Karpas-422 (cell line): ENCODE results near the gene DDX55. TPM values are rescaled to one million over a fixed set of nuclear protein-coding genes. Genes with fewer than 3 reads are reported as not detected.
A peak's percentile ranks its signal among the peaks of the same experiment; 100 is the strongest.
"Not testable (repeated sequence)": the region's sequence is repeated elsewhere in the genome, so short reads cannot be mapped to it uniquely, and the experiment has no call there.

Source experiments
- DNase-seq: peaks from one replicate; pipeline ENCODE4 v3.0.0-alpha.2; 2015
- H2AFZ ChIP-seq: fragments of 200-600 bp; sonication (generic); 2 replicates; pipeline ENCODE4 v1.6.1; 2014; ENCODE audit warnings: antibody characterized with exemption, low read length, mixed read lengths
- H3K27ac ChIP-seq: fragments of 200-600 bp; sonication (generic); 2 replicates; pipeline ENCODE4 v1.5.1; 2014; ENCODE audit warnings: mild to moderate bottlenecking, low read length, moderate library complexity
- H3K27me3 ChIP-seq: fragments of 200-600 bp; sonication (generic); 2 replicates; pipeline ENCODE4 v1.6.1; 2014; ENCODE audit warnings: low read length, mixed read lengths
- H3K36me3 ChIP-seq: fragments of 200-600 bp; sonication (generic); 2 replicates; pipeline ENCODE4 v1.6.1; 2014; ENCODE audit warnings: low read length, mixed read lengths; ENCODE audit not compliant: insufficient read depth
- H3K4me1 ChIP-seq: fragments of 200-600 bp; sonication (generic); 2 replicates; pipeline ENCODE4 v1.6.1; 2014; ENCODE audit warnings: mild to moderate bottlenecking, low read length, mixed read lengths
- H3K4me2 ChIP-seq: fragments of 200-600 bp; sonication (generic); 2 replicates; pipeline ENCODE4 v1.6.1; 2014; ENCODE audit warnings: low read length, low read depth, mild to moderate bottlenecking; ENCODE audit not compliant: poor library complexity, severe bottlenecking
- H3K4me3 ChIP-seq: fragments of 200-600 bp; sonication (generic); 2 replicates; pipeline ENCODE4 v1.5.1; 2014; ENCODE audit warnings: mild to moderate bottlenecking, antibody characterized with exemption, low read length, mixed read lengths
- H3K79me2 ChIP-seq: fragments of 200-600 bp; sonication (generic); 2 replicates; pipeline ENCODE4 v1.6.1; 2014; ENCODE audit warnings: mild to moderate bottlenecking, low read length, mixed read lengths
- H3K9ac ChIP-seq: fragments of 200-600 bp; sonication (generic); 2 replicates; pipeline ENCODE4 v1.6.0; 2014; ENCODE audit warnings: low read length
- H3K9me2 ChIP-seq: fragments of 200-600 bp; sonication (generic), shearing (Covaris generic); replicated peaks from 2 replicates; pipeline ENCODE4 v1.6.0; 2014; ENCODE audit warnings: mild to moderate bottlenecking, low read length, moderate library complexity; ENCODE audit not compliant: insufficient read depth
- H3K9me3 ChIP-seq: fragments of 300-700, 200-600 bp; sonication (generic); 2 replicates; pipeline ENCODE4 v1.6.1; 2014; ENCODE audit warnings: low read length, mixed read lengths
- H4K20me1 ChIP-seq: fragments of 200-600 bp; sonication (generic); 2 replicates; pipeline ENCODE4 v1.6.1; 2014; ENCODE audit warnings: mild to moderate bottlenecking, antibody characterized with exemption, low read length, low read depth; ENCODE audit not compliant: insufficient read depth
- total RNA-seq: library from RNA; depleted of rRNA; stranded (reverse); fragments of >200 nt; shearing (Covaris generic); gene quantifications from 2 replicates; pipeline ENCODE4 v1.2.3, GENCODE V29; 2014; ENCODE audit warnings: low replicate concordance; rRNA removed

Gene DDX55
- 36.4 and 41.6 TPM in 2 replicates for total RNA-seq

DNA sequence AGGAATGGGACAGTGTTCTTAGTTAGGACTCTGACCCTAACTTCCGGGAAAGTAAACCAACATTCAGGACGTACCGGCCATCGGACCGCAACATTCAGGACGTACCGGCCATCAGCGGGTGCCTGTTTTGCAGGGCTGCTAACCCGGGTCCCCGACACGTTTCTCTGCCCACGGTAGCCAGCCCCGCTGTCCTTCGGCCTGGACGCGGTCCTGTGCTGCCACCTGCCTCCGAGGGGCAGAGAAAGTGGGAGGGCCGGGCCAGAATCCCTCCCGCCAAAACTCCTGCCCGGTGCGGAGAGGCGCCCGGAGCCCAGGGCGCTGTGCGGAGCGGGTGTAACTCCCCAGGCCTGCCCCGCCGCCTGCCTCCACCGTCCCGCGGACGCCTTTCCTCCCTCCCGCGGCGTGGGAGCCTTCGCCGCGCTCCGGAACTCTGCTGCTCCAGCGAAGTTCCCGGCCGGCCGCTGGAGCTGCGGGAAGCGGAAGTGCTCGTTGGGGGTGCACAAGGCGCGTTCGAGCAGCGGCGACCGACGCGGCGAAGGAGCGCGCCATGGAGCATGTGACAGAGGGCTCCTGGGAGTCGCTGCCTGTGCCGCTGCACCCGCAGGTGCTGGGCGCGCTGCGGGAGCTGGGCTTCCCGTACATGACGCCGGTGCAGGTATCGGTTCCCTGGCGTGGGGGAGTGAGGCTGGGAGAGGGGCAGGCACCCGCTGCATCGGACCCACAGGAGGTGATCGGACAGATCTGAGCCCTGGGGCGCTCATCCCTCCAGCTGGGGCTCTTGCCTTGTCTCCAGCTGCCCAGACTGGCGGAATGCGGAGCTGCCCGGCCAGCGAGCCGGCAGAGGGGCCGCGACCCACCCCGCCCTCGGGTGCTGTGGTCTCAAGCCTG lies at the start of gene DDX55:
DDX55 (plus strand) TSS at position 498 of the 888 bp plus-strand sequence; CDS start at position 548, 50 bp downstream.
- peaks cover 33% of the 10 kb centered on the region; the same call in 1 of the 2 replicates for H3K36me3 ChIP-seq
- peaks cover 13% of the 10 kb centered on the region for H3K4me1 ChIP-seq
- no peaks in the 10 kb centered on the region for H3K9me3 ChIP-seq

DNA sequence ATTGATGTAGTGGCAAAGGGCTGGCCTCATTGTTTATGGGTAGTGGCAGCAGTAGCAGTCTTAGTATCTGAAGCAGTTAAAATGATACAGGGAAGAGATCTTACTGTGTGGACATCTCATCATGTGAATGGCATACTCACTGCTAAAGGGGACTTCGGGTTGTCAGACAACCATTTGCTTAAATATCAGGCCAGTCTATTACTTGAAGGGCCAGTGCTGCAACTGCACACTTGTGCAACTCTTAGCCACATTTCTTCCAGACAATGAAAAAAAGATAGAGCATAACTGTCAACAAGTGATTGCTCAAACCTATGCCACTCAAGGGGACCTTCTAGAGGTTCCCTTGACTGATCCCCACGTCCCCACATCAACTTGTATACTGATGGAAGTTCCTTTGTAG lies 47.8 kb upstream of the DDX55 start:
- H3K4me3 ChIP-seq, H3K4me1 ChIP-seq, H3K27me3 ChIP-seq, H3K9me3 ChIP-seq, H3K4me2 ChIP-seq, H3K79me2 ChIP-seq, H2AFZ ChIP-seq, DNase-seq, H3K9ac ChIP-seq, H3K36me3 ChIP-seq, H3K9me2 ChIP-seq, H4K20me1 ChIP-seq, H3K27ac ChIP-seq: not testable (repeated sequence)

More for the DNA sequence above, at the start of gene DDX55:
- peak; percentile 96 for DNase-seq
- H3K27me3 ChIP-seq: no peaks in the 10 kb centered on the region
- peak within 1 kb of the TSS; percentile 97 for H3K9ac ChIP-seq
- peaks cover 59% of the 10 kb centered on the region for H3K79me2 ChIP-seq
- H4K20me1 ChIP-seq: peaks cover 3% of the 10 kb centered on the region; the same call in 1 of the 2 replicates
- no peaks in the 10 kb centered on the region for H3K9me2 ChIP-seq
- H2AFZ ChIP-seq: peak within 1 kb of the TSS; percentile 72; the same call in 1 of the 2 replicates
- peak within 1 kb of the TSS; percentile 90 for H3K4me3 ChIP-seq
- peak within 1 kb of the TSS; percentile 85 for H3K4me2 ChIP-seq
- peak within 1 kb of the TSS; percentile 53; the same call in 1 of the 2 replicates for H3K27ac ChIP-seq

- not testable (repeated sequence) for H3K27ac ChIP-seq, H3K27me3 ChIP-seq, H3K36me3 ChIP-seq, H3K79me2 ChIP-seq, H3K4me1 ChIP-seq, H3K9me2 ChIP-seq, H2AFZ ChIP-seq, DNase-seq, H3K9me3 ChIP-seq, H4K20me1 ChIP-seq, H3K4me2 ChIP-seq, H3K9ac ChIP-seq, H3K4me3 ChIP-seq
Measured at GRCh38 chr12:123554843-123555242, 47.1 kb upstream of the DDX55 start.

DNA sequence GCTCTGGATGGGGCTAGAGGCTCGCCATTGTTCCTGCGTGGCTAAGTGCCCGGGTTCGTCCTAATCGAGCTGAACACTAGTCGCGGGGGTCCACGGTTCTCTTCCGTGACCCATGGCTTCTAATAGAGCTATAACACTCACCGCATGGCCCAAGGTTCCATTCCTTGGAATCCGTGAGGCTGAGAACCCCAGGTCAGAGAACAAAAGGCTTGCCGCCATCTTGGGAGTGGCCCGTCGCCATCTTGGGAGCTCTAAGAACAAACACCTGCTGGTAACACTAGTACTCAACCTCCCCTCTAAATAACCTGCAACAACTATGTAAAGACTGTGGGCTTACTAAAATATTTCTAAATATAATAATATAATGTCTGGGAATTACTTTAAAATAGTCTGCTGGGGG lies 43.4 kb upstream of the DDX55 start:
- not testable (repeated sequence) for H3K27ac ChIP-seq, H3K4me2 ChIP-seq, H3K27me3 ChIP-seq, DNase-seq, H3K9ac ChIP-seq, H3K79me2 ChIP-seq, H3K36me3 ChIP-seq, H2AFZ ChIP-seq, H3K4me1 ChIP-seq, H3K4me3 ChIP-seq, H4K20me1 ChIP-seq, H3K9me3 ChIP-seq, H3K9me2 ChIP-seq

DNA sequence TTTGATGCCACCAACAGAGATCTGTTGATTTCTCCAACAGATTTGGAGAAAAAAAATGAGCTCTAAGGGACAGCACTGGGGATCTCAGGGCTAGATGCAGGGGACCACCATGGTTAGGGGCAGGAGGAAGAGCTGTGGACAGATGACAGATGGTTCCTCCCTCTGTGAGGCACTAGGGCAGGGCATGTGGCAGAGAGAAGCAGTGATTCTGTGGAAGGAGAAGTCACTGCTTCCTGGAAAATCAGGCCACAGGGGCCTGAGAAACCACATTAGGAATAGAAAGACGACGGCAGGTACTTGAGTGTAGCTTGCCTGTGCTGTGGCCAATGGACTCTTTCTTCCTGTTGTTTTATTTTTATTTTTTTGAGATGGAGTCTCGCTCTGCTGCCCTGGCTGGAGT lies 42.4 kb upstream of the DDX55 start:
- no peaks in the 10 kb centered on the region for H3K36me3 ChIP-seq
- H3K27me3 ChIP-seq: no peaks in the 10 kb centered on the region
- H3K4me1 ChIP-seq: no peaks in the 10 kb centered on the region
- no peaks in the 10 kb centered on the region for H3K9me2 ChIP-seq
- no peak overlapping the region for H3K4me3 ChIP-seq
- H3K9ac ChIP-seq: no peak overlapping the region
- no peaks in the 10 kb centered on the region for H3K79me2 ChIP-seq
- no peaks in the 10 kb centered on the region for H3K9me3 ChIP-seq
- H3K27ac ChIP-seq: no peak overlapping the region
- H4K20me1 ChIP-seq: no peaks in the 10 kb centered on the region
- H2AFZ ChIP-seq: no peak overlapping the region
- DNase-seq: no peak
- H3K4me2 ChIP-seq: no peak overlapping the region

- Histone ChIP-seq H3K9ac (no peak overlapping the region), H2AFZ (peak overlapping the region; percentile 91; the same call in 1 of the 2 replicates)
Measured at GRCh38 chr12:123571343-123571813, 30.5 kb upstream of the DDX55 start.

GRCh38 chr12:123572391-123572790 lies 29.5 kb upstream of the DDX55 start:
- no peak for DNase-seq
- H3K79me2 ChIP-seq: no peaks in the 10 kb centered on the region
- H3K4me2 ChIP-seq: no peak overlapping the region
- H3K4me1 ChIP-seq: peaks cover 3% of the 10 kb centered on the region; the same call in 1 of the 2 replicates
- no peak overlapping the region for H2AFZ ChIP-seq
- no peaks in the 10 kb centered on the region for H3K9me3 ChIP-seq
- H3K9ac ChIP-seq: no peak overlapping the region
- H3K27me3 ChIP-seq: no peaks in the 10 kb centered on the region; the same call in 1 of the 2 replicates
- no peaks in the 10 kb centered on the region for H4K20me1 ChIP-seq
- H3K27ac ChIP-seq: no peak overlapping the region
- H3K9me2 ChIP-seq: no peaks in the 10 kb centered on the region
- H3K36me3 ChIP-seq: no peaks in the 10 kb centered on the region
- no peak overlapping the region for H3K4me3 ChIP-seq

More at GRCh38 chr12:123571343-123571813, 30.5 kb upstream of the DDX55 start:
- Histone ChIP-seq H3K79me2 (no peaks in the 10 kb centered on the region), H3K4me3 (no peak overlapping the region), H3K9me3 (no peaks in the 10 kb centered on the region), H3K9me2 (no peaks in the 10 kb centered on the region), H3K4me2 (peak overlapping the region; percentile 19), H3K36me3 (no peaks in the 10 kb centered on the region), H3K27ac (no peak overlapping the region), H4K20me1 (no peaks in the 10 kb centered on the region), H3K4me1 (peaks cover 3% of the 10 kb centered on the region; the same call in 1 of the 2 replicates), H3K27me3 (no peaks in the 10 kb centered on the region; the same call in 1 of the 2 replicates)
- no peak for DNase-seq

DNA sequence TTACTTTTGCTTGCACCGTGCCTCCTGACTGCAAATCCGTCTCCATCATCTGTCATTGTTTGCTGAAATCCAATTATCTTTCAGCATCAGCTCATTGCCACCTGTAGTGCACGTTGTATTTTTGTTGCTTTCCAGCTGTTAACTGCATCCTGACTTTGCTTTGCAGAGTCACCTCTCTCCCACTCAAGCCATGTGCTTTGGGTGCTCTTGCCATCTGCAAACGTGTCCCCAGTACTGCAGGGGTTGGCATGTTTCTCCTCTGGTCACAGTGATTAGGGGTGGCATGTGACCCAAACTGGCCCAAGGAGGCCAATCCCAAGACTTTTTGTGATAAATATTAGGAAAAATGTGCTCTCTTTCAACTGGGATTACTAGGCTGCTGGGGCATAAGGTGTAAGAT lies 28.0 kb upstream of the DDX55 start:
- Histone ChIP-seq H3K4me2 (no peak overlapping the region), H3K4me3 (no peak overlapping the region), H2AFZ (no peak overlapping the region)

More for the DNA sequence above, 28.0 kb upstream of the DDX55 start:
- Histone ChIP-seq H3K9me2 (no peaks in the 10 kb centered on the region), H3K79me2 (no peaks in the 10 kb centered on the region), H3K9ac (no peak overlapping the region), H3K9me3 (no peaks in the 10 kb centered on the region), H3K27me3 (no peaks in the 10 kb centered on the region; the same call in 1 of the 2 replicates), H3K36me3 (no peaks in the 10 kb centered on the region), H3K27ac (no peak overlapping the region), H3K4me1 (peaks cover 3% of the 10 kb centered on the region; the same call in 1 of the 2 replicates), H4K20me1 (no peaks in the 10 kb centered on the region)
- DNase-seq: no peak
